ENCODE results near the gene BIRC3.

BIRC3 gene

DNA sequence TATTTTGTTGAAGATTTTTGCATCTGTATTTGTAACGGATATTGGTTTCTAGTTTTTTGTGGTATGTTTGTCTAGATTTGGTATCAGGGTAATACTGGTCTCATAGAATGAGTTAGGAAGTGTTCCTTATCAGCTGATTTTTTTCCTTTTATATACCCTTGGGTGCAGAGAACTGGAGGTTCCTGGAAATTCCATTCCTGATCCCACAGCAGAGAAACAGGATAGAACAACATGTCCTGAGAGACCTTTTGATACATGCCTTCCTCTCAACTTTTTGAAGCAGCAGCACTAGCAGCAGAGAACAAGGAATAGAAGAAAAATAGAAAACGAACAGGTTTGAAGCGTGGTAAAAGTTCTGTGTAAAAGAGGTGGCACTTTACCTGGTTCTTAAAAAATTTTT is 66.6 kb downstream of the BIRC3 start:
- H3K36me3 Mint-ChIP-seq (ENCODE audit: low read depth), result peaks cover 38% of the 10 kb centered on the region
- no peak overlapping the region for H3K4me3 Mint-ChIP-seq
- no peak for DNase-seq (ENCODE audit: low spot score)
- no peak overlapping the region for H3K27ac Mint-ChIP-seq
- peaks cover 13% of the 10 kb centered on the region for H3K4me1 Mint-ChIP-seq (ENCODE audit: low read depth)
- H3K27me3 Mint-ChIP-seq (ENCODE audit: low read depth), result no peaks in the 10 kb centered on the region
- no peaks in the 10 kb centered on the region for H3K9me3 Mint-ChIP-seq

DNA sequence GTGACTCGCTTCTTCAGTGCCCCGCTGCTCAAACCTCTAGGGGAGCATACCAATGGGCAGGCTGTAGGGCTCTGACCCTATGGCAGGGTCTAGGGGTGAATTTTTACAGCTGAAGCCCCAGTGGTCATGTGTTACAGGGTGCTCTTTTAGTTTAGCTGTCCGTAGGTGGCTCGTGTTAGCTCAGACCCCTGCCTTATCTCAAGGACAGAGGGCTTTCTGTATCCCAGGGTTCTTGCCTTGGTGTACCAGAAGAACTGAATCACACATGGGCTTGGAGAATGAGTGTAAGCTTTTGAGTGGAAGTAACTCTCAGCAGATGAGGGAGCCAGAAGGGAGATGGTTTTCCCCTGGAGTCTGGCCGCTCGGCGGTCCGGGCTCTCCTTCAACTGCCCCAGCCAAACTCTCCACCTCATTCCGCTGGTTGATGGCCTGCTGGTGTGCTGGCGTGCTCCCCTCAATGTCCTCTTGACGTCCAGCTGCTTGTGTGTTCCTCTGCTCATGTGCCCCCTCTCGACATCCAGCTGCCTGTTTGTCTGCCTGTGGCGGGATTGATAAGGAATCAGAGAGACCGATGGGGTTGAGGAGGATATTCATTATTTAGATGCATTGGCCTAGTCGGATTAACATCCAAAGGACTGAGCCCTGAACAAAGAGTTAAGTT is 67.3 kb downstream of the BIRC3 start:
- DNase-seq (ENCODE audit: low spot score), result no peak
- Mint-ChIP-seq H3K27me3 (ENCODE audit: low read depth) (no peaks in the 10 kb centered on the region), H3K9me3 (no peaks in the 10 kb centered on the region), H3K36me3 (ENCODE audit: low read depth) (peaks cover 44% of the 10 kb centered on the region), H3K27ac (no peak overlapping the region), H3K4me1 (ENCODE audit: low read depth) (peaks cover 13% of the 10 kb centered on the region), H3K4me3 (no peak overlapping the region)

DNA sequence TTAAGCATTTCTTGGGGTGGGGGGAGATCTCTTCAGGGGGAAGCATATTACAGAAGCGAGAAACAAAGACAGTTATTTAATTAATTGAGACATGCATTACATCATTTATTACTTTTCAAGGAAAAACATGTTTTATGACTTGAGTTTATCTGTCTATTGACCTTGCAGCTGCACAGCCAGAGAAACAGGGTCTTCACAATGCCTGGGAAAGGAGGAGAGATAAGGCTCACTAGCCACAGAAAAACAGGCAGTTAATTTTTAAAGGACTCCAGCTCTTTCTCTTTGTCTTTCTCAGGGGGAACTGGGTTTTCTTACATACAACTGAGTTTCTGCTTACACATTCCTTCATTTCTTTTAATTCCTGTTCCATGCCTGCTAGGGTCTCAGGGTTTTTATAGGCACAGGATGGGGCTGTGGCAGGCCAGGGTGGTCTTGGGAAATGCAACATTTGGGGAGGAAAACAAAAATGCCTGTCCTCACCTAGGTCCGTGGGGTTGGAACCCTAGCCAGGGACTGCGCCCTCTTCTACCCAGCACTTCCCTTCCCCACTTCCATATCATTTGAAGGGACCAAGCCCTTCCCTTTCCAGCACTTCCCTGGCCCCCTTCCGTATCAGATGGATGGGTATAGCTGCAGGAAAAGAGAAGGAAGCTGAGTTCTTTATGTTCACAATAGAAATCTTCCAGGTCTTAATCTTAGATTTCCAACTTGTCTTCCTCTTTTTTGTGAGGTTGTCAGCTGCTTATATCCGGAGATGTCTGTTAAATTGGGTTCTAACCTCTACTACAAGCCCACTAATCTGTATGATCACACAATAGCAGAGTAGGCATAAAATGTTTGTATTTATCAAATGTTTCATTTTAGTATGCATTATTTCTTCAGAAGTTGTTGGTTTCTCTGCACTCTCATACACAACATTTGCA is 68.1 kb downstream of the BIRC3 start:
- peaks cover 41% of the 10 kb centered on the region for H3K36me3 Mint-ChIP-seq (ENCODE audit: low read depth)

DNA sequence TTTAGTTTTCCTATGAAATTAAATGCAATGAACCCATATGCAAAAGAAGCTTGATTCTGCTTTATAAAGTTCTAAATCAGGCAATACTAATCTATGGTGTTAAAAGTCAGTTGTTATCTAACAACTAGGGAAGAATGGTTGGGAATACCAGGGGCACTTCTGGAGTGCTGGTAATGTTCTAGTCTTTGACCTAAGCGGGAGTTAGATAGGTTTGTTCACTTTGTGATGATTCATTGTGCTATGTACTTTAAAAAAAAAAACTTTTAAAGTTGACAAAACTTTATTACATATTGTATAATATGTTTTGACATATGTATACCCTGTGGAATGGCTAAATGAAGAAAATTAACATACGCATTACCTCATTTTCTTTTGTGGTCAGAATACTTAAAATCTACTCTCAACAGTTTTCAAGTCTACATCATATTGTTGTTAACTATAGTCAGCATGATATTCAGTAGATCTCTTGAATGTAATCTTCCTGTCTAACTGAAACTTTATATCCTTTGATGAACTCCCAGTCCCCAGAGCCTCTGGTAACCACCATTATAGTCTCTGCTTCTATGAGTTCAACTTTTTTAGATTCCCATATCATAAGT is 69.0 kb downstream of the BIRC3 start:
- no peak for DNase-seq (ENCODE audit: low spot score)
- peaks cover 16% of the 10 kb centered on the region for H3K4me1 Mint-ChIP-seq (ENCODE audit: low read depth)
- H3K27me3 Mint-ChIP-seq (ENCODE audit: low read depth), result no peaks in the 10 kb centered on the region
- peaks cover 40% of the 10 kb centered on the region for H3K36me3 Mint-ChIP-seq (ENCODE audit: low read depth)
- H3K27ac Mint-ChIP-seq, result no peak overlapping the region
- no peaks in the 10 kb centered on the region for H3K9me3 Mint-ChIP-seq
- H3K4me3 Mint-ChIP-seq, result no peak overlapping the region

More for the DNA sequence above, 68.1 kb downstream of the BIRC3 start:
- Mint-ChIP-seq H3K27me3 (ENCODE audit: low read depth) (no peaks in the 10 kb centered on the region), H3K9me3 (no peaks in the 10 kb centered on the region), H3K4me3 (no peak overlapping the region), H3K4me1 (ENCODE audit: low read depth) (peaks cover 13% of the 10 kb centered on the region), H3K27ac (no peak overlapping the region)
- no peak for DNase-seq (ENCODE audit: low spot score)

DNA sequence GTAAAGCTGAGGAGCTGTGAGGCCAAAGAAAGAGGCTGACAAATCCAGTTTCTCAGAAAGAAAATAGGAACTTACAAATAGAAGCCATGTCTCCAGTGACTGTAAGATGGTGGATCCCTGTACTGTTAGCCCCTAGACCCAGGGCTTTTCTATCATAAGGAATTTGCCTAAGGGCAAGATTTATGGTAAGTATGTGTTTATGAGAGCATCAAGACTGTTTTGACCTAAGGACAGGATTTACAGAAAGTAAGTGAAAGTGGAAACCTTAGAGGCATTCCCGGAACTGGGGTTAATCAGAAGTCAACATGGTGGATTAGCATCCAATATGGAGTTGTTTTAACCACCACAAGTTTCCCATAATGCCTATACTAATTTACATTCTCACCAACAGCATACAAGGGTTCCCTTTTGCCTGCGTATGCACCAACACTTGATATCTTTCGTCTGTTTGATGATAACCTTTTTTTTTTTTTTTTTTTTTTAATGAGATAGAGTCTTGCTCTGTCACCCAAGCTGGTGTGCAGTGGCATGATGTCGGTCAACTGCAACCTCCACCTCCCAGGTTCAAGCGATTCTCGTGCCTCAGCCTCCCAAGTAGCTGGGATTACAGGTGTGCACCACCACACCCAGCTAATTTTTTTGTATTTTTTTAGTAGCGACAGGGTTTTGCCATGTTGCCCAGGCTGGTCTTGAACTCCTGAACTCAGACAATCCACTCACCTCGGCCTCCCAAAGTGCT is 69.9 kb downstream of the BIRC3 start:
- H3K36me3 Mint-ChIP-seq (ENCODE audit: low read depth), result peaks cover 40% of the 10 kb centered on the region
- peaks cover 16% of the 10 kb centered on the region for H3K4me1 Mint-ChIP-seq (ENCODE audit: low read depth)
- no peaks in the 10 kb centered on the region for H3K27me3 Mint-ChIP-seq (ENCODE audit: low read depth)
- no peaks in the 10 kb centered on the region for H3K9me3 Mint-ChIP-seq
- no peak for DNase-seq (ENCODE audit: low spot score)
- no peak overlapping the region for H3K4me3 Mint-ChIP-seq
- H3K27ac Mint-ChIP-seq, result no peak overlapping the region
